G401.6 (cell line): Measurements from ENCODE around the gene DHRS1.

Experiments used
- FAIRE-seq: peaks from 2 replicates; lab custom pipeline; 2012; peaks lifted over from hg19 to GRCh38; lab: Jason Lieb, UNC

Gene DHRS1

DNA sequence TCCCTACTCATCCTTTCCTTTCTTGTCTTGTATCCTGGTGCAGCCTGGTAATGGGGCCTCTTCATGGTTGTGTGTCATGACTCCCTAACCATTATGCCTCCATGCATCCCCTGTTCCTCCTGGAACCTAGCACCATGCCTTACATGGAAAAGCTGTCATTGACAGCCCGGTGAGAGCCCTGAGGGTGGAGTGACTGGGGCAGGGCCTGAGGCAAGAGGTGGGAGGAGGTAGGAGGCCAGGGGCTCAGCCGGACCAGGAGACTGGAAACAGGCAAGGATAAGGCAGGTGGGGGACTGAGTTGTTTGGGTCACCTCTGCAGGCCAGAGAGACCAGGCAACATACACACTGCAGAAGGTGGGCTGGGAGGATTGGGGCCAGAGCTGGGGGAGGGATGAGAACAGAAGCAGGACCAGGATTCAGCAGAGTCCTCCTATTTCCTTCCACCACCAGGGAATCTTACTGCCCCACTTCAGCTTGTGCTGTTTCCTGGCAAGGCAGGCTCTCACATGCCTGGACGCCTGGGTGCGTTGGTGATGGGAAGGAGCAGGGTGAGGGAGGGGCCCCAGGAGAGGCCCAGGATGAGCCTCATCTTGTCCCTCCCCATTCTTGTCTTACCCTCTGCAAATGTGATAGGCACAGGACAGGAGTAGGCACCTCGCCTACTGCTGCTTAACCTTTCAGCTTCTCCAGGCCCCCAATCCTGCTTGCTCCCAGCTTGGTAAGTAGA, 10.1 kb upstream of the DHRS1 start, which contains the start of gene LTB4R2:
TSS of gene LTB4R2 (plus strand) at position 603 of the 727 bp plus-strand sequence. CDS start 525 bp downstream, outside the sequence.
- no peak for FAIRE-seq

GRCh38 chr14:24308342-24309124, 9.0 kb upstream of the DHRS1 start:
- no peak for FAIRE-seq

DNA sequence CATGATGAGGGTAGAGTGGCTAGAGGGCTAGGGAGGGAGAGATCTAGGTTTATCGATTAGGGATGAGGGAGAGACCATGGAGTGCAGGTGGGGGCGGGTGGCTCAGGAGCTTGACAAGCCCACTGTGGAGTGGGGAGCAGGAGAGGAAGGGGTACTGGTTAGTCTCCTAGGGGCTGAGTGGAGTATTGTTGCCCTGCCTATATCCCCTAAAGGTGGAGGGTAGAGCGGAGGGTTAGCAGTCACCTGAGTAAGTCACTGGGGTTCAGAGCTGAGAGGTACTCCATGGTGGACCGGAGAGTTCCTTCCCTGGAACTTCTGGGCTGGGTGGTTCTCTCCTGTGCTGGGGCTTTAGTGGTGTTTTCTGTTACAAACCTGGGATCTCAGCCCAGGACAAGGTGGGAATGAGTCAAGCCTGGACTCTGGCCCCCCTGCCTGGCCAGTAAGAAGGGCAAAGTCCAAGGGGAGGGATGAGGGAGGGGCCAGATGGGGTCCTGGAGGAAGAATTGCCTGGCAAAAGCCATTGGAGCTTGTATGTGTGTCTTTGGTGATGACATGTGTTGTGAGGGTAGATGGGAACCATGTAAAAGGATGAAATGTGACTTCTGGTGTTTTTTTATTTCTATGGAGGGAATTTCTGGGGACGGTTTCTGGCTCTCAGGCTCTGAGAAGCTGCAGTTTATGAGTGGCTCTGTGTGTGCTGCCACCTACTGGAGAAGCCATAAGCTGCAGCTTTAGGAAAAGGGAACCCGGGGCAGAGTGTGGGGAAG, 8.2 kb upstream of the DHRS1 start, which contains the start of gene CIDEB:
TSS of gene CIDEB (minus strand) at position 403 of the 767 bp plus-strand sequence. CDS start at position 284, 119 bp downstream.
- peak; percentile 74 for FAIRE-seq

DNA sequence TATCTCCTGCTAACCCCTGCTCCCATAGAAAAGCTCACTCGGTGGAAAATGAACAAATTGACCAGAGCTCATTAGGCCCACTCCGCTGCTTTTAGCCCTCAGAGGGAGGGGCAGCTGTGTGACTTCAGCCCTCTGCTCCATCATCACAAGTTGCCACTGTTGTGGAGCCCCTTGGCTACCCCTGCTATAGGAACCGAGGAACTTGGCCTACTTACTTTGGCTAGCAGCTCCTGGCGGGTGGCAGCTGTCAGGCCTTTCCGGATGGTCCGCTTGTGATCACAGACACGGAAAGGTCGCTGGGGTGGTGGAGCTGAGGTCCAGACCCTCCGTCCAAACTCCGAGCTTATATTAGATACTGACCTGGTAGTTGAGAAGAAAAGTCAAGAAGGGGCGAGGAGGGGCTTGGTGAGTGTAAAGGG, 7.6 kb upstream of the DHRS1 start:
- FAIRE-seq: no peak

DNA sequence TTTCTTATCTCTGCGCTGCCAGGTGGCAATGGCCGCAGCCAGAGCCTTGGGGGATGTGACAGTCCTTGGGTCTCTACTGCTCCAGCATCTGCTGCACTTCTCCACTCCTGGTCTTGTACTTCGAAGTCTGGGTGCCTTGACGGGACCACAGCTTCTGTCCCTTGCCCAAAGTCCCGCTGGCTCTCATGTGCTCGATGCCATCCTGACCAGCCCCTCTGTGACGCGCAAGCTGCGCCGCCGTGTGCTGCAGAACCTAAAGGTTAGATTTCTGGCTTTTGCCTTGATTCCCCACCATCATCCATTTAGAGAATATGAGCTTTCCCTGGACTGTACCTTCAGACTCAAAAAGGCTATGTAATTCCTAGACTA, 4.4 kb upstream of the DHRS1 start:
- no peak for FAIRE-seq

DNA sequence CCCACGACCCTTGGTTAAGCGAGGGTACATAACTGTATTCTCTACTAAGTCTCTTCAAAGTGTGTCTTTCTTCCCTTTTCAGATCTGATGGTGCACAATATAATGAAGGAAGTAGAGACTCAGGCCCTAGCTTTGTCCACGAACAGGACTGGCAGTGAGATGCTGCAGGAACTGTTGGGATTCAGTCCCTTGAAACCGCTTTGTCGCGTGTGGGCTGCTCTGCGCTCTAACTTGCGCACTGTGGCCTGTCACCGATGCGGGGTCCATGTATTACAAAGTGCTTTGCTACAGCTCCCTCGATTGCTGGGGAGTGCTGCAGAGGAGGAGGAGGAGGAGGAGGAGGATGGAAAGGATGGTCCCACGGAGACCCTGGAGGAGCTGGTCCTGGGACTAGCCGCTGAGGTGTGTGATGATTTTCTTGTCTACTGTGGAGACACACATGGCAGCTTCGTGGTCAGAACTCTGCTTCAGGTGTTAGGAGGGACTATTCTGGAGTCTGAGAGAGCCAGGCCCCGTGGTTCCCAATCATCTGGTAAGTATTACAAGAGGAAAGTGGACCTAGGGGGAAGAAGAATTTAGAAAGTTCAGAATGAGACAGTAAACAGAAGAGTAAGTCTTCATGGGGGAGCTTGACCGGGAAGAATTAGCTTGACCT, 873 bp upstream of the DHRS1 start:
- FAIRE-seq: no peak

DNA sequence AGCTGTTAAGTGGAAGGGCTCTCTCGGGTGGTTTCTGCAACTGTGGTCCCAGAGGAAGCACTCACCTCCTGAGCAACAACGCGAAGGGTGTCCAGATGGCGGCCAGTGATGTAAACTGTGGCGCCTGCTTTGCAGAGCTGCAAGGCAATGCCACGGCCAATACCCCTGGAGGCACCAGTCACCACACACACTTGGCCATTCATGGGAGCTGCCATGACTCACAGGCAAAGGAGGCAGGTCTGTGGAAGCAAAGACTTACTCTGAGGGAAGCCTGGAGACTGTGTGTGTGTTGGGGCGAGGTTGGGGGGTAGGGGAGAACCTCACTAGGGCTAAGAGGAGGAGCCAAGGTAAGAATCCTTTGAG, 707 bp downstream of the DHRS1 start:
- no peak for FAIRE-seq

DNA sequence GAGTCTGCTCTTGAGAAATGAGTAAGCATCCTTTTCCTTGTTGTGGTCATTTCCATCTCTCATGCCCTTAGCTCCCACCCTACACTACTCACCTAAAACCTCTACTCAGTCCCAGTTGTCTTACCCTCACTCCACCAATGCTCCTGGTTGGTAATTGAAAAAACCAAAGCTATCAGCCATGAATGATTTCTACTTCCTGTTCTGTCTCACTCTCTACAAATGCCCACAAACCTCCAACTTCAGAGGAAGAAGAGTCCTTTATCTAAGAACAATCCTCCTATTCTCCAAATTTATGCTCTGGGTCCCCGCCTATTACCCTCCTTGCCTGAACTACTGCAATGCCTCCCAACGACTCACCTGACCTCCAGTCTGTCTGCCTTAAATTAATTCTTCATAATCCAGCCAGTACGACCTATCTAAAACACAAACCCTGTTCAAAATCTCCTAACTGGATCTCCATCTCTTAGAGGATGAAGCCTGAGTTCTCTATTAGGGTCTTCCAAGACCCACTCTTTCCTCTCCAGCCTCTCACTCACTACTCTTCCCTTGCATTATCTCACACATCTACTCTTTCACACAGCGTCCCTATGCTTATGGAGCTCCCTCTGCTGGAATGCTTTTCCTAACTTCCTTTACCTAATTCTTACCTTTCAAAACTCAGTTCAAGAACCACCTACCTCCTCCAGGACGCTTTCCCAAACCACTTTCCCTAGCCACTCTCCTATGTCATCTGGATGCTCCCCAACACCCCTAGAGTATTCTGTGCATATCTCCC, 2.2 kb downstream of the DHRS1 start:
- FAIRE-seq: no peak

DNA sequence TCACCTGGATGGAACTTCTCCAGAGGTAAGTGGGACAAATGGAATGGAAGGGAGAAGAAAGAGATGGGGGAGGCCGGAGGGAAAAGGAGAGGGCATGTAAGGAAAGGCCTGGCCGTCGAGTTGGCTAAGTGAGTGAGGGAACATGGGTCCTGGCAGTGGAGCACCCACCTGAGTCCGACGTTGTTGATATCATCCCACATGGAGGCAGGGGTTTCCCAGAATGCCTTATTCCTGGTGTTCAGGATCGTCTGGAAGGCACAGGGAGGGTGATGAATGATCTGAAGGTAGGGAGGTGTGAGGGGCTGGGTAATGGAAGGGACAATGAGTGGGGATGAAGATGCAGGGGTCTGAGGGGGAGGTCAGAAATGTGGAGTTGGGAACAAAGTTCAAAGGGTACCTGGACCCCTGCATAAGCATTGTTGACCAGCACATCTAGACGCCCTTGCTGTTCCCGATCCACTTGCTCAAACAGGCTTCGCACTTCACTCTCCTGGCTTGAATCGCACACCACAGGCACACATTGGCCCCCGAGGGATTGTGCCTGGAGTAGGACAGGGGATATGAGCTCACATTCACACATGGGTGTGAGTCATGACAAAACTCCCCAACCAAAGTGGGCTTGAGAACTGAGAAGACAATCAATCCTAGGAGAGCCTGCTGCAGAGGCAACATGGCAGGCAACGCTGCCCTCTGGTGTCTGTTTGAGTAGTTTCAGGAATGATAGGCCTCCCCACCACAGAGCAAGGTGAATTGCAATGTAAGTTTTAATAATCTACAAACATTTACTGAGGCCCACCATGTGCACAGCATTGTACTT, 3.0 kb downstream of the DHRS1 start:
- FAIRE-seq: peak; percentile 46

GRCh38 chr14:24293525-24293924, 6.1 kb downstream of the DHRS1 start:
- FAIRE-seq: no peak

- FAIRE-seq: no peak
Measured at GRCh38 chr14:24292118-24292807, 7.3 kb downstream of the DHRS1 start.

GRCh38 chr14:24291446-24292117, 8.0 kb downstream of the DHRS1 start:
- FAIRE-seq: no peak

GRCh38 chr14:24290746-24291145, 8.8 kb downstream of the DHRS1 start:
- FAIRE-seq: no peak

GRCh38 chr14:24289649-24290280, 9.8 kb downstream of the DHRS1 start:
- FAIRE-seq: no peak

DNA sequence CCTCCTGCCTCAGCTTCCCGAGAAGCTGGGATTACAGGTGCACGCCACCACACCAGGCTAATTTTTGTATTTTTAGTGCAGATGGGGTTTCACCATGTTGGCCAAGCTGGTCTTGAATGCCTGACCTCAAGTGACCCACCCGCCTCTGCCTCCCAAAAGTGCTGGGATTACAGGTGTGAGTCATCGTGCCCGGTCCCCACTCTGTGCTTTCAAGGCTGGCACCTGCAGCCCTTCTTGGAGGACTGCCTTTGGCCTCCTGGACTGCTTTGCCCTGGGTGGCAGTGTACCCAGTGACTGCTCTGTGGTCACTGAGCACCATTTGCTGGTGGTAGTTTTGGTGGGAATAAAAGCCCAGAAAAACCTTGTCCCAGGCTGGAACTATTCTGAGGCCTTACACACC, 12.6 kb downstream of the DHRS1 start:
- FAIRE-seq: no peak

- no peak for FAIRE-seq
Measured at GRCh38 chr14:24285351-24285750, 14.2 kb downstream of the DHRS1 start.

DNA sequence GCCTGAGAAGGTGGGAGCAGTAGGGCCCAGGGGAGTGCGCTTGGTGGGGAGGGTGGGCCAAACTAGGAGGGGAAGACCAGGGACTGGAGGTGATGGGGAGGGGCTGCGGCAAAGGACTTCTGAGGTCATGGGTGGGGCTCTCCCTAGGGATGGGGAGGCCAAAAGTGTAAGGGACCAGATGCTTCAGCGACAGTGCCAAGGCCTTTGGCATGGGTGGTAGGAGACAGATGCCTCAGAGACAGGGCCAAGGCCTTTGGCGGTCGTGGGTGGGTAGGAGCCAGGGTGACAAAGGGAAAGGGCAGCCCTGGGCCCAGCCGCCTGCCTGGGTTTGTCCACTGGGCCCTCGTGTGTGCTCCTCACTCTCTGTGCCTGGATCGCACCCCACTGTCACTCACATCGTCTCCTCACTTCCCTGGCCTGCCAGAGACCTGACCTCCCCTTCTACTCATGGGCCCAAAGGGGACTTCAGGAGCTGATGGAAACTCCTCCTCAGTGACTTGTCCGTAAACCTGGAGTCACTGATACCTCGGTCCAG, 15.0 kb downstream of the DHRS1 start:
- no peak for FAIRE-seq

GRCh38 chr14:24283796-24284460, 15.7 kb downstream of the DHRS1 start:
- FAIRE-seq: no peak
